Keratinocyte (primary cell): ENCODE results near the gene ARMC2. TPM values are rescaled to one million over a fixed set of nuclear protein-coding genes. Genes with fewer than 3 reads are reported as not detected.

Source experiments
- DNase-seq: peaks from one replicate; pipeline ENCODE4 v3.0.0-alpha.2; 2011; ENCODE audit warnings: low read depth, missing footprints, low spot score
- FAIRE-seq: peaks from 2 replicates; lab custom pipeline; 2011; peaks lifted over from hg19 to GRCh38; lab: Jason Lieb, UNC
- H2AFZ ChIP-seq: 2 replicates; pipeline ENCODE4 v1.6.0; 2012; ENCODE audit warnings: low read length, control low read depth, inconsistent platforms; ENCODE audit not compliant: control insufficient read depth
- H3K27ac ChIP-seq: 2 replicates; pipeline ENCODE4 v1.5.1; 2011; ENCODE audit warnings: low read length; ENCODE audit not compliant: control insufficient read depth, insufficient read depth
- H3K27me3 ChIP-seq: 3 replicates; pipeline ENCODE4 v1.6.0; 2011; ENCODE audit warnings: low read length; ENCODE audit not compliant: control insufficient read depth, insufficient read depth; ENCODE audit errors: extremely low read depth
- H3K36me3 ChIP-seq, 2 experiments: 2 replicates in 1 of 2; 3 replicates in 1 of 2; pipeline ENCODE4 v1.5.1; 2011; ENCODE audit warnings: low read length in 2 of 2, mild to moderate bottlenecking in 1 of 2; ENCODE audit not compliant: control insufficient read depth in 2 of 2, insufficient read depth in 2 of 2; ENCODE audit errors: extremely low read depth in 1 of 2
- H3K4me1 ChIP-seq: 3 replicates; pipeline ENCODE4 v1.5.1; 2011; ENCODE audit warnings: low read length; ENCODE audit not compliant: control insufficient read depth, insufficient read depth; ENCODE audit errors: extremely low read depth
- H3K4me2 ChIP-seq: 3 replicates; pipeline ENCODE4 v1.6.0; 2011; ENCODE audit warnings: low read depth, low read length; ENCODE audit not compliant: control insufficient read depth, insufficient read depth; ENCODE audit errors: extremely low read depth
- H3K4me3 ChIP-seq, 3 experiments: fragments of 200-600 bp in 1 of 3; sonication (generic) in 1 of 3; 2 replicates in 2 of 3; 3 replicates in 1 of 3; pipeline ENCODE4 v1.5.1; 2011 to 2016; ENCODE audit warnings: low read length in 3 of 3, mild to moderate bottlenecking in 3 of 3, control low read depth in 2 of 3, inconsistent platforms in 1 of 3, low read depth in 1 of 3, mixed read lengths in 1 of 3, mixed run types in 1 of 3, moderate library complexity in 1 of 3; ENCODE audit not compliant: control insufficient read depth in 2 of 3, insufficient read depth in 2 of 3; ENCODE audit errors: extremely low read depth in 1 of 3
- H3K79me2 ChIP-seq: 2 replicates; pipeline ENCODE4 v1.6.0; 2012; ENCODE audit warnings: low read length; ENCODE audit not compliant: control insufficient read depth, insufficient read depth
- H3K9ac ChIP-seq: 3 replicates; pipeline ENCODE4 v1.6.0; 2011; ENCODE audit warnings: low read length; ENCODE audit not compliant: control insufficient read depth, insufficient read depth; ENCODE audit errors: extremely low read depth
- H3K9me1 ChIP-seq: 3 replicates; pipeline ENCODE4 v1.6.0; 2011; ENCODE audit warnings: low read length; ENCODE audit not compliant: control insufficient read depth, insufficient read depth; ENCODE audit errors: extremely low read depth
- H3K9me3 ChIP-seq: 2 replicates; pipeline ENCODE4 v1.5.1; 2012; ENCODE audit warnings: low read depth, low read length; ENCODE audit not compliant: control insufficient read depth
- H4K20me1 ChIP-seq: 3 replicates; pipeline ENCODE4 v1.6.0; 2011; ENCODE audit warnings: low read length; ENCODE audit not compliant: control insufficient read depth, insufficient read depth; ENCODE audit errors: extremely low read depth
- CTCF ChIP-seq, 3 experiments: IDR thresholded peaks in 1 of 3; conservative IDR thresholded peaks in 1 of 3; optimal IDR thresholded peaks in 1 of 3; 2 replicates in 2 of 3; 3 replicates in 1 of 3; pipeline versions ENCODE3 to v1.5.1; 2011; ENCODE audit warnings: low read length in 3 of 3, mild to moderate bottlenecking in 3 of 3, moderate library complexity in 2 of 3, control low read depth in 1 of 3, inconsistent platforms in 1 of 3; ENCODE audit not compliant: insufficient read depth in 2 of 3; ENCODE audit errors: extremely low read depth in 1 of 3
- EZH2 ChIP-seq: IDR thresholded peaks from one replicate; pipeline ENCODE4 v1.6.1; 2012; ENCODE audit warnings: inconsistent platforms, mild to moderate bottlenecking, low read length, moderate library complexity
- dilution Hi-C: fragments of 300-500 bp; cut with MboI; formaldehyde crosslinking; loops from one replicate; pipeline ENCODE4 v1.7.0; 2020; ENCODE audit warnings: low sequenced_read_pairs; ENCODE audit not compliant: extremely low pct_ligation_motif_present
- polyA plus RNA-seq, 5 experiments: library from polyadenylated mRNA; depleted of rRNA in 3 of 5; stranded (reverse) in 3 of 5; stranded (forward) in 1 of 5; unstranded in 1 of 5; fragments of >200 nt; gene quantifications; 1 replicate in 1 of 5; 2 replicates in 3 of 5; 3 replicates in 1 of 5; pipeline versions ENCODE4 v1.2.1 to v1.2.3, GENCODE V29; 2011 to 2012; ENCODE audit warnings: missing spikeins in 2 of 5, low read depth in 1 of 5, low replicate concordance in 1 of 5

ARMC2 gene
- polyA plus RNA-seq, 1 donor (not counting 4 experiments of a cell fraction or from before 2014, with no cell fraction given) = 3.8 TPM

- FAIRE-seq (no peak), DNase-seq (no peak)
- H3K9ac ChIP-seq = no peak overlapping the region
- no peak overlapping the region for H2AFZ ChIP-seq
- no peak overlapping the region for H3K27ac ChIP-seq
- no peak overlapping the region for H3K4me3 ChIP-seq
- dilution Hi-C loops = no loop called here
- TF ChIP-seq CTCF (optimal IDR thresholded peaks at IDR 0.05 in 1 of 3, IDR thresholded peaks at IDR 0.05 in 1 of 3, conservative IDR thresholded peaks at IDR 0.05 in 1 of 3; ENCODE audit: extremely low read depth in 1 of 3, insufficient read depth in 2 of 3, low read length in 3 of 3) (no peak), EZH2 (no peak)
- H3K79me2 ChIP-seq = no peaks in the 10 kb centered on the region
- H3K9me3 ChIP-seq = no peaks in the 10 kb centered on the region
- H3K36me3 ChIP-seq = no peaks in the 10 kb centered on the region
- H4K20me1 ChIP-seq = no peaks in the 10 kb centered on the region
- no peaks in the 10 kb centered on the region for H3K27me3 ChIP-seq
- H3K4me1 ChIP-seq = no peaks in the 10 kb centered on the region
- H3K9me1 ChIP-seq = no peaks in the 10 kb centered on the region
- H3K4me2 ChIP-seq = no peak overlapping the region
Measured at GRCh38 chr6:108877046-108877751, 29.0 kb downstream of the ARMC2 start.

GRCh38 chr6:108878942-108879341 lies 30.7 kb downstream of the ARMC2 start:
- FAIRE-seq (no peak), DNase-seq (no peak)
- no peaks in the 10 kb centered on the region for H4K20me1 ChIP-seq
- H3K9me3 ChIP-seq = no peaks in the 10 kb centered on the region
- H3K9ac ChIP-seq = no peak overlapping the region
- no peaks in the 10 kb centered on the region for H3K36me3 ChIP-seq
- H3K4me1 ChIP-seq = no peaks in the 10 kb centered on the region
- dilution Hi-C loops = no loop called here
- no peaks in the 10 kb centered on the region for H3K9me1 ChIP-seq
- TF ChIP-seq EZH2 = no peak
- no peak for TF ChIP-seq CTCF (optimal IDR thresholded peaks at IDR 0.05 in 1 of 3, IDR thresholded peaks at IDR 0.05 in 1 of 3, conservative IDR thresholded peaks at IDR 0.05 in 1 of 3; ENCODE audit: extremely low read depth in 1 of 3, insufficient read depth in 2 of 3, low read length in 3 of 3)
- no peak overlapping the region for H3K4me3 ChIP-seq
- H3K4me2 ChIP-seq = no peak overlapping the region
- no peaks in the 10 kb centered on the region for H3K27me3 ChIP-seq
- H3K79me2 ChIP-seq = no peaks in the 10 kb centered on the region
- H3K27ac ChIP-seq = no peak overlapping the region
- no peak overlapping the region for H2AFZ ChIP-seq
